Stimulated activated CD4-positive, alpha-beta T cell treated with anti-CD3 and anti-CD28 coated beads, Interleukin-12 subunit alpha, Interleukin-12 subunit beta, amount 100 ng/mL, for 24 hours (primary cell): ENCODE measurements around the gene PLPP1.
"Not testable (repeated sequence)": the region's sequence is repeated elsewhere in the genome, so short reads cannot be mapped to it uniquely, and the experiment has no call there.

Experiments
- DNase-seq, 2 experiments: peaks; one replicate each; pipeline ENCODE4 v3.0.0-alpha.2; 2020; ENCODE audit warnings: low read depth in 2 of 2

PLPP1 gene

DNA sequence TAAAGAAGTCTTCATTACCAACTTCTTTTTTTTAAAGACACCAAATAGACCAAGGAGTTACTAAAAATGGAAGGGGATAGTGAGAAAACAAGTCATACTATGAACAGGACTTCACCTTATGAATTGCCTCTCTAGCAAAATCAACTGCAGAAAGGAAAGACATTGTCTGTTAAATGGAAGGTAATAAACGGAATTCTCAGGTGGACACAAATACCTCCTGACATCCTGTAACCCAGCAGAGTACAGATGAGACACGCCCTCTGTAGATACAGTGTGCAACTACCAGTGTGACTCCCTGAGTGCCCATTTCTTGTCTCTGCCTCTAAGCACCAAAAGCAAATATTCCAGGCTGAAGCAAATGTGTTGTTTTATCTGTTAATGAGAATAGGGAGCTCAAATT, 12.2 kb upstream of the PLPP1 start:
- DNase-seq, result no peak

- no peak for DNase-seq
These were observed 9.6 kb upstream of the PLPP1 start for GRCh38 chr5:55544341-55544740.

GRCh38 chr5:55541056-55541635, 6.4 kb upstream of the PLPP1 start:
- DNase-seq, result no peak

DNA sequence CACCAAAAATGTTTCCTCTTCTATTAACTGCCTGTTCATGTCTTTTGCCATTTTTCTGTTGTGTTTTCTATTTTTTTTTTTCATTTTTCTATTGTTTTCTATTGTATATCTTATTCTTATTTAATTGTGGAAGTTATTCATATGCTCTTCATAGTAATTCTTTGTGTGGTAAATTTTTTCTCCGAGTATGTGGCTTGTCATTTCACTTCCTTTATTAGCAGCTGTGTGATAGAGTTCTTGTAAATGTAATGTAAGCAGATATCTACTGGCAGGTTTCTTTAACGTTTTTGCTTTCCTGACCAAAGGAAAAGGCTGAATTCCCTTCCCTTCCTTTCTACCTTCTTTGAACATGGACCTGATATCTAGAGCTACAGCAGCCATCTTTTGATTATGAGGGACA, 5.8 kb upstream of the PLPP1 start:
- DNase-seq, result no peak

DNA sequence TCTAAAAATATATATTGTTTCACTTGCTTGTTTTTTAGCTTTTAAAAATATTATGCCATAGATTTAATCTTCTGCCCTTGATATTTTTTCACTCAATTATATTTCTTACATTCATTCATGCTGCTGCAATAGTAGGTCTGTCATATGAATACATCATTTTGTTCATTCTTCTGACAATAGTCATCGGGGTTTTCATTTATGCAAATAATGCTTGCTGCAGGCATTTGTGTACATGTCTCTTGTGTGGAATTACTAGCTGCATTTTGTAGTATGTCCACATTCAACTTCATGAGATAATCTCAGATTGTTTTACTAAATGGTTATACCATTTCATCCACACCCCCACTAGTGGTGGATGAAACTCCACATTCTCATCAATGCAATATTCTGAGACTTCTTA, 5.3 kb upstream of the PLPP1 start:
- no peak for DNase-seq

DNA sequence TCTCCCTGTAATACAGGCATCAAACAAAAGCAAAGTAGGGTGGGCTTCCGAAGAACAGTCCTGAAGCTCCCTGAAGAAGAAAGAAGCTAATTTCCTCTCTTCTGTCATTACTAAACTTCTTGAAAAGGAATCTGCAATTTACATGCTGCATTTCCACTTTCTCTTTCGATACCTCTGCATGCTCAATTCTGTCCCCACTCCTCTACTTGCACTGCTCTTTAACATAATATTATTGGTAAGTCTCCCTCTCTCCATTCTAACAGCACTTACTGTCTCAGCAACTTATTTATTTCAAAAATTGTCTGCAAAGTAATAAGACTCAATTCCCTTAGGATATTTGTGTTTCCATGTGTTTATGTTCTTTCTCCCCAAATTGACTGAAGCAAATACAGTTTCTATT, 3.9 kb upstream of the PLPP1 start:
- no peak for DNase-seq

GRCh38 chr5:55537315-55537714, 2.6 kb upstream of the PLPP1 start:
- not testable (repeated sequence) for DNase-seq

DNA sequence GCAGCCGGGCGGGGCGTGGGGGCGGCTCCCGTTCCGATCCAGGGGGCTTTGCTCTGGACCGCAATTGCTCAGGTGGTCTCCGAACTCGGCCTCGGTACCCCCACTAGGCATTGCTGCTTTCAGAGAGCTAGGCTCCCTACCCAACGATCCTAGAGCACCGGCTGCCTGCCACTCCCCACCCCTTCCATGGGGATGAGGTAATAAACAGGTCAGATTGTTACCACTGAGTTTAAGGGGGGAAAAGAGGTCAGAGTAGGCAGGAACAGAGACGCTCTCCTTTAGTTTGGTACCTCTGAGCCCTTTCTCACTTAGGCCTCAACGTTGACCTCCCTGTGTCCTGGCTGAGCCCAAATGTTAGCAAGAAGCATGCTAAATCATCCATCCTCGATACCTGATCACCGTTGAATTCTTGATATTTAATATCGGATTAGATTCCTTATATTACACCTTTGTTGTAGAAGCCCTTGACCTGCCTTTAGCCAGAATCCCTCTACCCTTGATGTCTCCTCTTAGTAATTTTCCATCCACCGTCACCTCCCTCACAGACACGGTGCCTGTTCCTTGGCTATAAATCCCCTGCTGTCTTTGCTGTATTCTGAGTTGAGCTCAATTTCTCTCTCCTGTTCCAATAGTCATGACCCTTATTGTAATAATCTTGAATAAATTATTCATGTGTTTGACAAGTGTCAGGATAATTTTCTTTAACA, 588 bp upstream of the PLPP1 start:
- DNase-seq, result no peak

GRCh38 chr5:55533521-55534435, 986 bp downstream of the PLPP1 start:
- DNase-seq, result no peak

DNA sequence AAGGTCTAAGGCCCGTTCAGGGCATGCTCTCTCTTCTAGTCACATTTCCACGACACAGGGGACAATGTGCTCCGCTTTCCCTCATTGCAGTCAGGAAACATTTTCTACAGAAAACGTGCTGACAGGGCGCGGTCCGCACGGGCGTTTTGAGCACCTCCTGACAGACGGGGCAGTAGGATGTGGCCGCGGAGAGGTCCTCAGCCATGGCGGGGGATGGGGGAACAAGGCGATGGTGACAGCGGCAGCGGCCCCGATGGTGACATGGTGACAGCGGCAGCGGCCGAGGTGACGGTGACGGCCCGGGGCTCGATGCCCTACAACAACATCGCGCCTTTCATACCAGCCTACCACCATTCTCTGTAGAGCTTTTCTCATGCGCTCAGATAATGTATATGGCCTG, 4.1 kb downstream of the PLPP1 start:
- no peak for DNase-seq

GRCh38 chr5:55524816-55525215, 9.9 kb downstream of the PLPP1 start:
- DNase-seq, result no peak

DNA sequence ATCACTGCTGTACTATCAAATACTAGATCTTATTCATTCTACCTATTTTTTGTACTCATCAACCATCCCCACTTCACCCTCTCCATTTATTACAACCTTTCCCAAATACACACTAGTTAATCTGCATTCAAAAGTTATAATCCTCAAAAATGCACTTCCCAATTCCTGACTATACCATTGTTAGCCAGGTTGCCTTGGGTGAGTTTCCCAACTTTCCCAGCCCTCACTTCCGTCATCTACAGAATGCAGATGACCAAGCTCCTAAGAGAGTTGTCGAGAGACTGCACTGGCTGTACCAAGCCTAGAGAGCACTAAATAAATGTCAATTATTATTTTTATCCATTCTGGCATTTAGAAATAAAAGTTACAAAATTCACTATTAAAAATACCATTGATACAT, 11.5 kb downstream of the PLPP1 start:
- no peak for DNase-seq

- DNase-seq, result no peak
These were observed 12.9 kb downstream of the PLPP1 start for GRCh38 chr5:55521881-55522280.

GRCh38 chr5:55520117-55520839, 14.5 kb downstream of the PLPP1 start:
- no peak for DNase-seq

DNA sequence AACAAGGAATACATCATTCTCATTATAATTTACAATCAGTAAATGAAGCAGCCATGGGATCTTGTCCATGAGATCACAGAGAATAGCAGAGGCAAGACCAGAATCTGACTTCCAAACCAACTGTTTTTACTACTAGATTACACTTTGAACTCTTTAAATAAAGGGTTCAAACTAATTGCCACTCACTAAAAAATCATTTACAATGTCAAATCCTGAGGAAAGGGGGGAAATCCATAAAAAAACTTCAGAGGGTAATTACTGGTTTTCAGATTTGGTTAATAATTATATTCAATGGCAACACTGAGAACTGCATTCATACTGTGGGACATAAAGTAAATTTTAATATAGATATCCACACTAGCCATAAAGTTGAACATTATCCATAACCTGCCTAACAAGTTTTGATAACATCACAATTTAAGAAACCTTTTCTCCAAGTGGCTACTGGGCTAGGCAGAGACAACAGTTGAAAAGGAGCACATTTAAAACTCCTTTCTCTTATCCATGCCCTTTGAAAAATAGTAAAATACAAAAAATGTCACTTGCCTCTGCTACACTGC, 15.9 kb downstream of the PLPP1 start:
- no peak for DNase-seq

- no peak for DNase-seq
These were observed 17.0 kb downstream of the PLPP1 start for GRCh38 chr5:55517804-55518203.

DNA sequence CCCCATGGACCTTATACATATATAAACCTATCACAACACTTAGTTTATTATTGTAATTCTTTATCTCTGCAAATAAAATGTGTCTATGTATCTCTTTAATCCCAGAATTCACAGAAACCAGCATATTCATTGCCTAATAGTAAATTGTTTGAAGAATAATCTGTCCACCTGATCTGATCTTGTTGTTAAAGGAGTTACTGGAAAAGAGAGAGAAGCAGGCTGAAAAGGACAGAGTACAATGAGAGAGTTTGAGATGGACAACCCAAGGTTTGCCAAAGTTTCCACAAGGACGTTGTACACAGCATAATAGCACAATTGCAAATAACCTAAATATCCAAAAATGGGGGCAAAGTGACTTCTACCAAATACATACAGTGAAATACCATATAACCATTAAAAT, 23.8 kb downstream of the PLPP1 start:
- no peak for DNase-seq

- DNase-seq, result no peak
These were observed 24.3 kb downstream of the PLPP1 start for GRCh38 chr5:55510523-55510880.

- no peak for DNase-seq
These were observed 24.8 kb downstream of the PLPP1 start for GRCh38 chr5:55509796-55510522.

DNA sequence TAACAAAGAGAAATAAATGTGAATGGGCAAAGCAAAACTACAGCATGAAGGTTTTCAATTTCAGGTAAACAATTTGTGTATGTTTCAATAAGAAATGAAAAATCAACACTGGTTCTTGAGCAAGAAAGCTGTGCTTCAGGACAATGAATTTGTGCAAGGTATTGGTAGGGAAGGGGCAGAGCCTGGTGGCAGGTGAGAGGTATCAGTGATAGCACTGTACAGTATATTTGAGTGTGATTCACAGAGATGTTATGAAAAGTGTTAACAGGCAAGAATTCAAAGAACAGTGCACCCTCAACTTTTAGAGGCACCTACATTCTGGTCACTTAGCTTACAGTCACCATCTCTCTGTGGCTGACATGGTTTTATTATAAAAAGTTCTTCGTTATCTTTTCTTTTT, 25.7 kb downstream of the PLPP1 start:
- DNase-seq, result no peak

DNA sequence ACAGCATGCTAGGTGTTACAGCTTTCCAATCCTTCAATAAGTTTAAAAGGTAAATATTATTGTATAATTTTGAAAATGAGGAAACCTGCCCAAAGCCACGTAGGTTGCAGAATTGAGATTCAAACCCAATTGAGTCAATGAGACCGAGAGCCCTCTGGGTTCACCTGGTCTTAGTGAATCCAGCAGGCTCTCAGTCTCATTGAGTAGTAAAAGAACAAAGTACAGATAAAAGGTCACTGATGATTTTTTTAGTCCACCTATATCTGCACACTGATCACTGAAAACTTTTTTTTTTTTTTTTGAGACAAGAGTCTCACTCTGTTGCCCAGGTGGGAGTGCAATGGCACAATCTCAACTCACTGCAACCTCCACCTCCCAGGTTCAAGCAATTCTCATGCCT, 27.2 kb downstream of the PLPP1 start:
- no peak for DNase-seq
